LNCAP (cell line): Measurements from ENCODE around the gene DAAM1.

Experiments
- CTCF ChIP-seq: fragments of 450-650 bp; IDR thresholded peaks from 2 replicates; pipeline ENCODE4 v1.5.1; 2017; ENCODE audit warnings: mild to moderate bottlenecking

The DAAM1 gene

GRCh38 chr14:59199614-59200013, 11.1 kb downstream of the DAAM1 start:
- no peak for TF ChIP-seq CTCF

GRCh38 chr14:59200195-59200594, 11.7 kb downstream of the DAAM1 start:
- TF ChIP-seq CTCF = no peak

GRCh38 chr14:59202031-59202430, 13.6 kb downstream of the DAAM1 start:
- TF ChIP-seq CTCF = no peak

GRCh38 chr14:59204305-59204704, 15.8 kb downstream of the DAAM1 start:
- TF ChIP-seq CTCF = no peak

GRCh38 chr14:59206892-59207291, 18.4 kb downstream of the DAAM1 start:
- no peak for TF ChIP-seq CTCF

- TF ChIP-seq CTCF = no peak
These were observed 19.1 kb downstream of the DAAM1 start for GRCh38 chr14:59207506-59207933.

GRCh38 chr14:59208224-59208814, 19.9 kb downstream of the DAAM1 start:
- no peak for TF ChIP-seq CTCF

- no peak for TF ChIP-seq CTCF
These were observed 20.5 kb downstream of the DAAM1 start for GRCh38 chr14:59208954-59209353.
